HG03520 (cell line): ENCODE measurements around the gene SYTL2.

Experiments
- ATAC-seq: cut with Tn5 transposase; IDR thresholded peaks from one replicate; pipeline ENCODE4 v1.9.1; 2021; ENCODE audit warnings: mild to moderate bottlenecking, moderate library complexity; ENCODE audit not compliant: unreplicated experiment

The SYTL2 gene

GRCh38 chr11:85742348-85742747 lies 68.6 kb downstream of the SYTL2 start:
- ATAC-seq, result no peak

GRCh38 chr11:85740481-85741400 lies 70.2 kb downstream of the SYTL2 start:
- no peak for ATAC-seq

GRCh38 chr11:85737738-85738137 lies 73.2 kb downstream of the SYTL2 start:
- no peak for ATAC-seq

- no peak for ATAC-seq
These were observed 75.0 kb downstream of the SYTL2 start for GRCh38 chr11:85735876-85736460.

GRCh38 chr11:85732965-85733364 lies 78.0 kb downstream of the SYTL2 start:
- no peak for ATAC-seq

GRCh38 chr11:85726381-85726780 lies 84.6 kb downstream of the SYTL2 start:
- ATAC-seq, result no peak

GRCh38 chr11:85725510-85726258 lies 85.3 kb downstream of the SYTL2 start:
- no peak for ATAC-seq

GRCh38 chr11:85724748-85725465 lies 86.0 kb downstream of the SYTL2 start:
- no peak for ATAC-seq

- no peak for ATAC-seq
These were observed 87.9 kb downstream of the SYTL2 start for GRCh38 chr11:85723088-85723487.

- no peak for ATAC-seq
These were observed 89.8 kb downstream of the SYTL2 start for GRCh38 chr11:85721191-85721590.

- no peak for ATAC-seq
These were observed 91.7 kb downstream of the SYTL2 start for GRCh38 chr11:85718991-85719807.

GRCh38 chr11:85718126-85718943 lies 92.6 kb downstream of the SYTL2 start:
- no peak for ATAC-seq

GRCh38 chr11:85717429-85717828 lies 93.5 kb downstream of the SYTL2 start:
- ATAC-seq, result no peak

- no peak for ATAC-seq
These were observed 98.0 kb downstream of the SYTL2 start for GRCh38 chr11:85712953-85713352.

GRCh38 chr11:85710917-85711316 lies 100.0 kb downstream of the SYTL2 start:
- ATAC-seq, result no peak

GRCh38 chr11:85709941-85710702 lies 100.8 kb downstream of the SYTL2 start:
- no peak for ATAC-seq

GRCh38 chr11:85705800-85706199 lies 105.1 kb downstream of the SYTL2 start:
- ATAC-seq, result no peak

GRCh38 chr11:85704967-85705366 lies 106.0 kb downstream of the SYTL2 start:
- ATAC-seq, result no peak
